Right lobe of liver (tissue), 4 donors: ENCODE measurements around the gene PAN3.

Experiments
- CTCF ChIP-seq, 4 donors: fragments of 200-600 bp in 3 of 4; fragments of 450-650 bp in 1 of 4; IDR thresholded peaks; one replicate each; pipeline versions ENCODE4 v1.5.1 to v1.8.0; 2016 to 2022; ENCODE audit warnings: antibody characterized with exemption in 4 of 4, mild to moderate bottlenecking in 2 of 4
- POLR2A ChIP-seq: fragments of 450-650 bp; IDR thresholded peaks from one replicate; pipeline ENCODE4 v1.6.1; 2017; ENCODE audit warnings: antibody characterized with exemption, mild to moderate bottlenecking
- donor health status: DM: no; HTN: no; CAD: no.
- donor health status: DM: no; HTN: no; CAD: no.
- donor health status: DM: no; HTN: yes; CAD: no.

DNA sequence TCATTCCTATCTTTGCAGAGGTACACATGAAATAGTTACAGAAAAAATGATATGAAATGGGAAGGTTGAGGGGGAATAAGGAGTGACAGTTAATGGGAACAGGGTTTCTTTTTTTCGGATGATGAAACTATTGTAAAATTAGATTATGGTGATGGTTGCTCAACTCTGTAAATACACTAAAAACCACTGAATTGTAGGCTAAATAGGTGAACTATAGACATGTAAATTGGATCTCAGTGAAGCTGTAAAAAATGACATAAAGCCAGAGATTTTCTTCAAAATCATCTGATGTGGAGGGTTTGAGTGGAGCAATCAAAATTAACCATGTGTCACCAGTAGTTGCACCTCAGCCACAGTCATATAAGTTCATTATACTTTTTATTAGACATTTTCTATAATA, 31.4 kb upstream of the PAN3 start:
- TF ChIP-seq CTCF (IDR thresholded peaks at IDR 0.05) (no peak), POLR2A (no peak)
